ENCODE measurements around the gene OSBPL3.

- TF ChIP-seq CTCF (IDR thresholded peaks at IDR 0.05) (no peak), EP300 (IDR thresholded peaks at IDR 0.05) (no peak), POLR2AphosphoS5 (IDR thresholded peaks at IDR 0.05) (no peak), POLR2A (IDR thresholded peaks at IDR 0.05) (no peak)
Observed at GRCh38 chr7:24943096-24943948, 36.7 kb downstream of the OSBPL3 start.

Measured in gastroesophageal sphincter (tissue), 3 donors.